ENCODE data around the gene ANO1.

Gene ANO1

GRCh38 chr11:70077411-70078094 lies 564 bp upstream of the ANO1 start:
- Histone ChIP-seq H3K4me3 (peak overlapping the region; percentile 64), H3K4me2 (peak overlapping the region; percentile 95)

GRCh38 chr11:70078781-70079616 lies 882 bp downstream of the ANO1 start:
- no peaks in the 10 kb centered on the region for H3K36me3 ChIP-seq
- peak overlapping the region; percentile 95 for H3K4me2 ChIP-seq
- no peak overlapping the region for H3K9ac ChIP-seq
- no peaks in the 10 kb centered on the region for H3K9me3 ChIP-seq
- TF ChIP-seq Cebpa-rat (IDR thresholded peaks at IDR 0.05), result no peak
- H3K27ac ChIP-seq, result no peak overlapping the region
- H4K20me1 ChIP-seq, result peaks cover 27% of the 10 kb centered on the region
- peaks cover 63% of the 10 kb centered on the region for H3K4me1 ChIP-seq
- peak overlapping the region; percentile 64 for H3K4me3 ChIP-seq
- peaks cover 60% of the 10 kb centered on the region for H3K27me3 ChIP-seq

More at GRCh38 chr11:70077411-70078094, 564 bp upstream of the ANO1 start:
- Histone ChIP-seq H3K36me3 (no peaks in the 10 kb centered on the region), H3K27me3 (peaks cover 60% of the 10 kb centered on the region), H3K9ac (no peak overlapping the region), H3K27ac (no peak overlapping the region), H3K9me3 (no peaks in the 10 kb centered on the region), H3K4me1 (peaks cover 77% of the 10 kb centered on the region), H4K20me1 (peaks cover 37% of the 10 kb centered on the region)
- no peak for TF ChIP-seq Cebpa-rat (IDR thresholded peaks at IDR 0.05)

GRCh38 chr11:70079691-70080090 lies 1.6 kb downstream of the ANO1 start:
- H3K4me3 ChIP-seq, result no peak overlapping the region
- no peaks in the 10 kb centered on the region for H3K36me3 ChIP-seq
- TF ChIP-seq Cebpa-rat (IDR thresholded peaks at IDR 0.05), result no peak
- H4K20me1 ChIP-seq, result peaks cover 27% of the 10 kb centered on the region
- no peaks in the 10 kb centered on the region for H3K9me3 ChIP-seq
- no peak overlapping the region for H3K4me2 ChIP-seq
- no peak overlapping the region for H3K9ac ChIP-seq
- peaks cover 56% of the 10 kb centered on the region for H3K4me1 ChIP-seq
- H3K27me3 ChIP-seq, result peaks cover 60% of the 10 kb centered on the region
- H3K27ac ChIP-seq, result no peak overlapping the region

- H3K27ac ChIP-seq, result no peak overlapping the region
- no peaks in the 10 kb centered on the region for H3K36me3 ChIP-seq
- no peak for TF ChIP-seq Cebpa-rat (IDR thresholded peaks at IDR 0.05)
- H3K9me3 ChIP-seq, result no peaks in the 10 kb centered on the region
- H3K4me1 ChIP-seq, result peaks cover 57% of the 10 kb centered on the region
- H3K9ac ChIP-seq, result no peak overlapping the region
- H3K4me2 ChIP-seq, result no peak overlapping the region; the same call in 1 of the 2 replicates
- H4K20me1 ChIP-seq, result peaks cover 27% of the 10 kb centered on the region
- H3K4me3 ChIP-seq, result no peak overlapping the region
- peaks cover 55% of the 10 kb centered on the region for H3K27me3 ChIP-seq
Measured at GRCh38 chr11:70080763-70081162, 2.6 kb downstream of the ANO1 start.

- H3K9me3 ChIP-seq, result no peaks in the 10 kb centered on the region
- peaks cover 22% of the 10 kb centered on the region for H4K20me1 ChIP-seq
- no peaks in the 10 kb centered on the region for H3K36me3 ChIP-seq
- peaks cover 34% of the 10 kb centered on the region for H3K27me3 ChIP-seq
- H3K9ac ChIP-seq, result no peak overlapping the region
- no peak overlapping the region for H3K27ac ChIP-seq
- H3K4me3 ChIP-seq, result no peak overlapping the region
- no peak for TF ChIP-seq Cebpa-rat (IDR thresholded peaks at IDR 0.05)
- no peak overlapping the region for H3K4me2 ChIP-seq
- peaks cover 45% of the 10 kb centered on the region for H3K4me1 ChIP-seq
Measured at GRCh38 chr11:70082829-70083228, 4.7 kb downstream of the ANO1 start.

- Histone ChIP-seq H3K4me2 (no peak overlapping the region), H3K27me3 (peaks cover 19% of the 10 kb centered on the region), H3K4me1 (peaks cover 32% of the 10 kb centered on the region), H3K4me3 (no peak overlapping the region), H4K20me1 (peaks cover 7% of the 10 kb centered on the region; the same call in 1 of the 2 replicates), H3K9me3 (no peaks in the 10 kb centered on the region), H3K36me3 (no peaks in the 10 kb centered on the region), H3K9ac (no peak overlapping the region), H3K27ac (no peak overlapping the region)
- no peak for TF ChIP-seq Cebpa-rat (IDR thresholded peaks at IDR 0.05)
Measured at GRCh38 chr11:70084046-70084984, 6.2 kb downstream of the ANO1 start.

- Histone ChIP-seq H3K27ac (no peak overlapping the region), H3K4me3 (0 out of 2 replicates have a peak overlapping the region, but pooled peaks have one; percentile 21), H3K36me3 (no peaks in the 10 kb centered on the region), H3K4me1 (peaks cover 38% of the 10 kb centered on the region), H3K9me3 (no peaks in the 10 kb centered on the region), H3K27me3 (peaks cover 4% of the 10 kb centered on the region; the same call in 1 of the 2 replicates), H3K9ac (no peak overlapping the region), H3K4me2 (peak overlapping the region; percentile 83), H4K20me1 (no peaks in the 10 kb centered on the region)
- no peak for TF ChIP-seq Cebpa-rat (IDR thresholded peaks at IDR 0.05)
Measured at GRCh38 chr11:70085815-70086769, 8.0 kb downstream of the ANO1 start.

- Histone ChIP-seq H3K4me2 (no peak overlapping the region), H3K27ac (no peak overlapping the region), H3K4me1 (peaks cover 36% of the 10 kb centered on the region), H3K36me3 (no peaks in the 10 kb centered on the region), H3K27me3 (no peaks in the 10 kb centered on the region), H3K4me3 (no peak overlapping the region), H3K9ac (no peak overlapping the region), H3K9me3 (no peaks in the 10 kb centered on the region), H4K20me1 (no peaks in the 10 kb centered on the region)
- TF ChIP-seq Cebpa-rat (IDR thresholded peaks at IDR 0.05), result no peak
Measured at GRCh38 chr11:70087446-70088167, 9.5 kb downstream of the ANO1 start.
